ENCODE measurements around the gene KCNQ5.

KCNQ5 gene

DNA sequence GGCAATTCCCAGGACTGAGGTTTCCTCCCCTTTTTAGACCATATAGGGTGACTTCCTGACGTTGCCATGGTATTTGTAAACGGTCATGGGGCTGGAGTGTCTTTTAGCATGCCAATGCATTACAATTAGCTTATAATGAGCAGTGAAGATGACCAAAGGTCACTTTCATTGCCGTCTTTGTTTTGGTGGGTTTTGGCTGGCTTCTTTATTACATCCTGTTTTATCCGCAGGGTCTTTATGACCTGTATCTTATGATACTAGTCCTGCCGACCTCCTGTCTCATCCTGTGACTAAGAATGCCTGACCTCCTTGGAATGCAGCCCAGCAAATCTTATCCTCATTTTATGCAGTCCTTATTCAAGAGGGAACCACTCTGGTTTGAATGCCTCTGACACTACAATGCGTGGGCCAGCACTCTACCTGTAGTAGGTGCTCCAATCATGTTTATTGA, 190.1 kb downstream of the KCNQ5 start:
- ChIA-PET CTCF (interaction anchor here (0.9 to 1.3 kb wide), 2 partner anchors 118 to 187 kb away, joined by 3 read pairs; no protein-coding TSS in a partner anchor), POLR2A (no interaction called here)
- Histone ChIP-seq H3K27ac (ENCODE audit: extremely low read depth, low read depth, low read length) (no peak overlapping the region), H3K36me3 (ENCODE audit: control insufficient read depth in 2 of 2, insufficient read depth in 1 of 2, low read length in 2 of 2) (no peaks in the 10 kb centered on the region), H3K4me3 (ENCODE audit: low read depth, low read length) (no peak overlapping the region), H3K4me1 (ENCODE audit: control insufficient read depth, insufficient read depth, low read length) (0 out of 2 replicates have a peak, but pooled peaks cover 5% of the 10 kb centered on the region), H3K9me3 (ENCODE audit: control insufficient read depth, insufficient read depth, low read depth, low read length) (no peaks in the 10 kb centered on the region)
- TF ChIP-seq ZNF585B (tag by site-specific recombination; IDR thresholded peaks at IDR 0.05), result no peak
- TF ChIP-seq, protein P1, sequence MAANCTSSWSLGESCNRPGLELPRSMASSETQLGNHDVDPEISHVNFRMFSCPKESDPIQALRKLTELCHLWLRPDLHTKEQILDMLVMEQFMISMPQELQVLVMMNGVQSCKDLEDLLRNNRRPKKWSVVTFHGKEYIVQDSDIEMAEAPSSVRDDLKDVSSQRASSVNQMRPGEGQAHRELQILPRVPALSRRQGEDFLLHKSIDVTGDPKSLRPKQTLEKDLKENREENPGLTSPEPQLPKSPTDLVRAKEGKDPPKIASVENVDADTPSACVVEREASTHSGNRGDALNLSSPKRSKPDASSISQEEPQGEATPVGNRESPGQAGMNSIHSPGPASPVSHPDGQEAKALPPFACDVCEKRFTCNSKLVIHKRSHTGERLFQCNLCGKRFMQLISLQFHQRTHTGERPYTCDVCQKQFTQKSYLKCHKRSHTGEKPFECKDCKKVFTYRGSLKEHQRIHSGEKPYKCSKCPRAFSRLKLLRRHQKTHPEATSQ (tag by site-specific recombination; IDR thresholded peaks at IDR 0.05), result no peak
- no peak for TF ChIP-seq ZNF174 (tag by site-specific recombination; IDR thresholded peaks at IDR 0.05)
- TF ChIP-seq WT1 (tag by site-specific recombination; IDR thresholded peaks at IDR 0.05), result no peak
- no peak for TF ChIP-seq MEIS1 (CRISPR knock-in tag; IDR thresholded peaks at IDR 0.05; ENCODE audit: borderline replicate concordance)
- TF ChIP-seq, protein P2, sequence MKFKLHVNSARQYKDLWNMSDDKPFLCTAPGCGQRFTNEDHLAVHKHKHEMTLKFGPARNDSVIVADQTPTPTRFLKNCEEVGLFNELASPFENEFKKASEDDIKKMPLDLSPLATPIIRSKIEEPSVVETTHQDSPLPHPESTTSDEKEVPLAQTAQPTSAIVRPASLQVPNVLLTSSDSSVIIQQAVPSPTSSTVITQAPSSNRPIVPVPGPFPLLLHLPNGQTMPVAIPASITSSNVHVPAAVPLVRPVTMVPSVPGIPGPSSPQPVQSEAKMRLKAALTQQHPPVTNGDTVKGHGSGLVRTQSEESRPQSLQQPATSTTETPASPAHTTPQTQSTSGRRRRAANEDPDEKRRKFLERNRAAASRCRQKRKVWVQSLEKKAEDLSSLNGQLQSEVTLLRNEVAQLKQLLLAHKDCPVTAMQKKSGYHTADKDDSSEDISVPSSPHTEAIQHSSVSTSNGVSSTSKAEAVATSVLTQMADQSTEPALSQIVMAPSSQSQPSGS (tag by site-specific recombination; IDR thresholded peaks at IDR 0.05; ENCODE audit: low read depth), result no peak
- no peak for TF ChIP-seq ZNF548 (tag by site-specific recombination; IDR thresholded peaks at IDR 0.05)
- no peak for TF ChIP-seq ZNF830 (tag by site-specific recombination; IDR thresholded peaks at IDR 0.05; ENCODE audit: low read depth)
- TF ChIP-seq ZSCAN30 (tag by site-specific recombination; IDR thresholded peaks at IDR 0.05), result no peak
- no peak for TF ChIP-seq ZBTB7A (tag by site-specific recombination; IDR thresholded peaks at IDR 0.05; ENCODE audit: low read depth)
- TF ChIP-seq ZNF544 (tag by site-specific recombination; IDR thresholded peaks at IDR 0.05), result no peak
- TF ChIP-seq IKZF3 (tag by site-specific recombination; IDR thresholded peaks at IDR 0.05), result no peak
- TF ChIP-seq KLF8 (tag by site-specific recombination; IDR thresholded peaks at IDR 0.05), result no peak
- no peak for TF ChIP-seq ZNF664 (tag by site-specific recombination; IDR thresholded peaks at IDR 0.05)
- no peak for TF ChIP-seq ZNF37A (tag by site-specific recombination; IDR thresholded peaks at IDR 0.05)
- TF ChIP-seq ZNF239 (tag by site-specific recombination; IDR thresholded peaks at IDR 0.05), result no peak
- TF ChIP-seq, protein P3, sequence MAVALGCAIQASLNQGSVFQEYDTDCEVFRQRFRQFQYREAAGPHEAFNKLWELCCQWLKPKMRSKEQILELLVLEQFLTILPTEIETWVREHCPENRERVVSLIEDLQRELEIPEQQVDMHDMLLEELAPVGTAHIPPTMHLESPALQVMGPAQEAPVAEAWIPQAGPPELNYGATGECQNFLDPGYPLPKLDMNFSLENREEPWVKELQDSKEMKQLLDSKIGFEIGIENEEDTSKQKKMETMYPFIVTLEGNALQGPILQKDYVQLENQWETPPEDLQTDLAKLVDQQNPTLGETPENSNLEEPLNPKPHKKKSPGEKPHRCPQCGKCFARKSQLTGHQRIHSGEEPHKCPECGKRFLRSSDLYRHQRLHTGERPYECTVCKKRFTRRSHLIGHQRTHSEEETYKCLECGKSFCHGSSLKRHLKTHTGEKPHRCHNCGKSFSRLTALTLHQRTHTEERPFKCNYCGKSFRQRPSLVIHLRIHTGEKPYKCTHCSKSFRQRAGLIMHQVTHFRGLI (tag by site-specific recombination; IDR thresholded peaks at IDR 0.05), result no peak
- no peak for TF ChIP-seq ZBTB20 (tag by site-specific recombination; IDR thresholded peaks at IDR 0.05)

DNA sequence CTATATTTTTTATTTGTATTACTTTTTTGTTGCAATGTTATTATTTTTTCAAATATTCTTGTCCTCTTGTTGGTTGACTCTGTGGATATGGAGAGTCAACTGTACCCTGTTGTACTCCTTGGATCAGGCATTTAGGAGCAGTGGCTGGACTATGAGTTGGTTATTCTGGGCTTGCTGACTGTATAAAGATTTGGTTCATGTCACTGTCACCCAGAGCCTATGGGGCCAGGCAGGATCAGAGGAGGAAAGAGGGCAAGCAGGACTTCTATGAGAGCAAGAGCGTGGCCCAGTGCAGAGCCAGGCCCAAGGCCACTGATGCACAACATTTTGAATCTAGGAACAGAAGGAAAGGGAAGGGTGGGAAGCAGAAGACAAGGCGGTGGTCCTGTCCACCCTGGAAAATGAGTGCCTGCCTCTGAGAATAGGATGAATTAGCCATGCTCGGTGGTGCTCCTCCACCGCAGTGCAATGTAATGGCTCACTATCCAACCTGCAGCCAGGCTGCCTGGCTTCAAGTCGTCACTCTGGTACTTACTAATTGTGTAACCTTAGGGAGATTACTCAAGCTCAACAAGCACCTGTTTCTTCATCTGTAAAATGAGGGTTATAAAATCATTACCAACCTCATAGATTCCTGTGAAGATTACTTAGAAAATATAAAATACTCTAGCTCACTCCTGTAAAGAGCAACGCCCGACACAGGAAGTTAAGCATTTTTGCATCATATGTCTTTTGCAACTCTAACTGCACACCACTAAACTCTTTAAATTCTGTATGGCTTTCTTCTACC, 192.1 kb downstream of the KCNQ5 start:
- no peaks in the 10 kb centered on the region for H3K9me3 ChIP-seq (ENCODE audit: control insufficient read depth, insufficient read depth, low read depth, low read length)
- H3K36me3 ChIP-seq (ENCODE audit: control insufficient read depth in 2 of 2, insufficient read depth in 1 of 2, low read length in 2 of 2), result no peaks in the 10 kb centered on the region
- H3K4me3 ChIP-seq (ENCODE audit: low read depth, low read length), result no peak overlapping the region
- ChIA-PET POLR2A (no interaction called here), CTCF (no interaction called here)
- no peak overlapping the region for H3K27ac ChIP-seq (ENCODE audit: extremely low read depth, low read depth, low read length)
- 0 out of 2 replicates have a peak, but pooled peaks cover 5% of the 10 kb centered on the region for H3K4me1 ChIP-seq (ENCODE audit: control insufficient read depth, insufficient read depth, low read length)
- TF ChIP-seq, protein P4, sequence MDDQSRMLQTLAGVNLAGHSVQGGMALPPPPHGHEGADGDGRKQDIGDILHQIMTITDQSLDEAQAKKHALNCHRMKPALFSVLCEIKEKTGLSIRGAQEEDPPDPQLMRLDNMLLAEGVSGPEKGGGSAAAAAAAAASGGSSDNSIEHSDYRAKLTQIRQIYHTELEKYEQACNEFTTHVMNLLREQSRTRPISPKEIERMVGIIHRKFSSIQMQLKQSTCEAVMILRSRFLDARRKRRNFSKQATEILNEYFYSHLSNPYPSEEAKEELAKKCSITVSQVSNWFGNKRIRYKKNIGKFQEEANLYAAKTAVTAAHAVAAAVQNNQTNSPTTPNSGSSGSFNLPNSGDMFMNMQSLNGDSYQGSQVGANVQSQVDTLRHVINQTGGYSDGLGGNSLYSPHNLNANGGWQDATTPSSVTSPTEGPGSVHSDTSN (CRISPR knock-in tag; IDR thresholded peaks at IDR 0.05), result no peak
- TF ChIP-seq, protein P5, sequence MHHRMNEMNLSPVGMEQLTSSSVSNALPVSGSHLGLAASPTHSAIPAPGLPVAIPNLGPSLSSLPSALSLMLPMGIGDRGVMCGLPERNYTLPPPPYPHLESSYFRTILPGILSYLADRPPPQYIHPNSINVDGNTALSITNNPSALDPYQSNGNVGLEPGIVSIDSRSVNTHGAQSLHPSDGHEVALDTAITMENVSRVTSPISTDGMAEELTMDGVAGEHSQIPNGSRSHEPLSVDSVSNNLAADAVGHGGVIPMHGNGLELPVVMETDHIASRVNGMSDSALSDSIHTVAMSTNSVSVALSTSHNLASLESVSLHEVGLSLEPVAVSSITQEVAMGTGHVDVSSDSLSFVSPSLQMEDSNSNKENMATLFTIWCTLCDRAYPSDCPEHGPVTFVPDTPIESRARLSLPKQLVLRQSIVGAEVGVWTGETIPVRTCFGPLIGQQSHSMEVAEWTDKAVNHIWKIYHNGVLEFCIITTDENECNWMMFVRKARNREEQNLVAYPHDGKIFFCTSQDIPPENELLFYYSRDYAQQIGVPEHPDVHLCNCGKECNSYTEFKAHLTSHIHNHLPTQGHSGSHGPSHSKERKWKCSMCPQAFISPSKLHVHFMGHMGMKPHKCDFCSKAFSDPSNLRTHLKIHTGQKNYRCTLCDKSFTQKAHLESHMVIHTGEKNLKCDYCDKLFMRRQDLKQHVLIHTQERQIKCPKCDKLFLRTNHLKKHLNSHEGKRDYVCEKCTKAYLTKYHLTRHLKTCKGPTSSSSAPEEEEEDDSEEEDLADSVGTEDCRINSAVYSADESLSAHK (tag by site-specific recombination; IDR thresholded peaks at IDR 0.05), result no peak
- TF ChIP-seq ZNF140 (tag by site-specific recombination; IDR thresholded peaks at IDR 0.05) (no peak), ZNF610 (tag by site-specific recombination; IDR thresholded peaks at IDR 0.05; ENCODE audit: borderline replicate concordance) (no peak)

All from HEK293 (cell line).